ENCODE results near the gene UNC13D.

DNA sequence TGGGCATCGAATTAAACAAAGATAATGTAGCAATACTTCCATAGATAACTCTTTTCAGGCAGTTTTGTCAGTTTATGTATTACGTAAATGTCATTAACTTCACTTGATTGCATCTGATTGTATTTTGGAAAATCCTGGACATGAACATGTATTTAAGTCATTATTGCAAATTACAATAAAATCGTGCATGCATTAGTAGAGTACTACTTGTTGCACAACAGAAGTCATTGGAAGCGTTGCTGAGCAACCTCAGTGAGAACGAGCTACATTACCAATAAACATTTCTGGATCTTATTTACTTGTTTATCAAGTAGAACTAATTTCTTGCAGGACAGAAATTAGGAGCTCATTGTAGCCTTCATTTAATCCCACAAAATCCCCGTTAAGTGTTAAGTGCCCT lies 53.0 kb downstream of the UNC13D start:
- TF ChIP-seq, protein P1, sequence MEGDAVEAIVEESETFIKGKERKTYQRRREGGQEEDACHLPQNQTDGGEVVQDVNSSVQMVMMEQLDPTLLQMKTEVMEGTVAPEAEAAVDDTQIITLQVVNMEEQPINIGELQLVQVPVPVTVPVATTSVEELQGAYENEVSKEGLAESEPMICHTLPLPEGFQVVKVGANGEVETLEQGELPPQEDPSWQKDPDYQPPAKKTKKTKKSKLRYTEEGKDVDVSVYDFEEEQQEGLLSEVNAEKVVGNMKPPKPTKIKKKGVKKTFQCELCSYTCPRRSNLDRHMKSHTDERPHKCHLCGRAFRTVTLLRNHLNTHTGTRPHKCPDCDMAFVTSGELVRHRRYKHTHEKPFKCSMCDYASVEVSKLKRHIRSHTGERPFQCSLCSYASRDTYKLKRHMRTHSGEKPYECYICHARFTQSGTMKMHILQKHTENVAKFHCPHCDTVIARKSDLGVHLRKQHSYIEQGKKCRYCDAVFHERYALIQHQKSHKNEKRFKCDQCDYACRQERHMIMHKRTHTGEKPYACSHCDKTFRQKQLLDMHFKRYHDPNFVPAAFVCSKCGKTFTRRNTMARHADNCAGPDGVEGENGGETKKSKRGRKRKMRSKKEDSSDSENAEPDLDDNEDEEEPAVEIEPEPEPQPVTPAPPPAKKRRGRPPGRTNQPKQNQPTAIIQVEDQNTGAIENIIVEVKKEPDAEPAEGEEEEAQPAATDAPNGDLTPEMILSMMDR (IDR thresholded peaks at IDR 0.05), result no peak
- no peak for TF ChIP-seq POLR2A (IDR thresholded peaks at IDR 0.05)

Data from sigmoid colon (tissue), 3 donors.